ENCODE measurements around the gene NOTCH3. TPM values are rescaled to one million over a fixed set of nuclear protein-coding genes. Genes with fewer than 3 reads are reported as not detected.
A peak's percentile ranks its signal among the peaks of the same experiment; 100 is the strongest.

The NOTCH3 gene
- total RNA-seq, 5 donors from 2014 or later (not counting 1 experiment from before 2014, with no cell fraction given): 0.16 to 0.85 (median 0.48) TPM; not detected in 1

GRCh38 chr19:15213715-15214381, 13.1 kb upstream of the NOTCH3 start:
- ATAC-seq (replicated peaks in 1 of 4) (no peak), DNase-seq (no peak)
- H3K9me3 ChIP-seq: no peaks in the 10 kb centered on the region
- H3K27ac ChIP-seq (ENCODE audit: low read length): no peak overlapping the region
- ChIA-PET POLR2A (no interaction called here), CTCF (no interaction called here)
- H3K4me1 ChIP-seq (ENCODE audit: control insufficient read depth in 1 of 2, extremely low read depth in 1 of 2, insufficient read depth in 2 of 2, low read length in 2 of 2): no peaks in the 10 kb centered on the region
- no peak overlapping the region for H3K4me3 Mint-ChIP-seq
- peaks cover 0 to 9% of the 10 kb centered on the region in 2 experiments for H3K27me3 ChIP-seq (replicated peaks in 1 of 2; ENCODE audit: control insufficient read depth in 2 of 2, extremely low read depth in 1 of 2, insufficient read depth in 2 of 2, low read length in 1 of 2)
- no peaks in the 10 kb centered on the region for H3K4me1 Mint-ChIP-seq
- H3K27me3 Mint-ChIP-seq: peaks cover 0 to 1% of the 10 kb centered on the region in 2 donors
- H3K9me3 Mint-ChIP-seq: no peaks in the 10 kb centered on the region
- WGBS (ENCODE audit: insufficient coverage): 96% methylated on average over 13 of the region's 15 CpGs
- H3K27ac Mint-ChIP-seq: no peak overlapping the region
- H3K36me3 Mint-ChIP-seq: no peaks in the 10 kb centered on the region
- H3K4me3 ChIP-seq (ENCODE audit: control insufficient read depth in 1 of 2, extremely low read depth in 1 of 2, low read length in 1 of 2): no peak overlapping the region
- H3K36me3 ChIP-seq (ENCODE audit: control insufficient read depth in 2 of 2, extremely low read depth in 1 of 2, insufficient read depth in 1 of 2, low read length in 1 of 2): no peaks in the 10 kb centered on the region

- DNase-seq (no peak), ATAC-seq (replicated peaks in 1 of 4) (no peak)
- Mint-ChIP-seq H3K9me3 (no peaks in the 10 kb centered on the region), H3K4me3 (no peak overlapping the region), H3K27me3 (no peaks in the 10 kb centered on the region), H3K27ac (no peak overlapping the region), H3K4me1 (no peaks in the 10 kb centered on the region), H3K36me3 (no peaks in the 10 kb centered on the region)
- WGBS (ENCODE audit: insufficient coverage): 76% methylated on average over 2 of the region's 12 CpGs
- no peak overlapping the region for H3K4me3 ChIP-seq (ENCODE audit: control insufficient read depth in 1 of 2, extremely low read depth in 1 of 2, low read length in 1 of 2)
- no peaks in the 10 kb centered on the region for H3K9me3 ChIP-seq
- ChIA-PET POLR2A (no interaction called here), CTCF (no interaction called here)
- H3K27ac ChIP-seq (ENCODE audit: low read length): no peak overlapping the region
- no peaks in the 10 kb centered on the region for H3K4me1 ChIP-seq (ENCODE audit: control insufficient read depth in 1 of 2, extremely low read depth in 1 of 2, insufficient read depth in 2 of 2, low read length in 2 of 2)
- no peaks in the 10 kb centered on the region for H3K36me3 ChIP-seq (ENCODE audit: control insufficient read depth in 2 of 2, extremely low read depth in 1 of 2, insufficient read depth in 1 of 2, low read length in 1 of 2)
- H3K27me3 ChIP-seq (replicated peaks in 1 of 2; ENCODE audit: control insufficient read depth in 2 of 2, extremely low read depth in 1 of 2, insufficient read depth in 2 of 2, low read length in 1 of 2): peaks cover 0 to 13% of the 10 kb centered on the region in 2 experiments
Measured at GRCh38 chr19:15212711-15213110, 11.9 kb upstream of the NOTCH3 start.

- ChIA-PET CTCF (no interaction called here), POLR2A (no interaction called here)
- ATAC-seq (replicated peaks in 1 of 4) (no peak), DNase-seq (peak in 1 of 35 experiments; percentile 44)
- WGBS (ENCODE audit: insufficient coverage): 59% methylated on average over 5 of the region's 5 CpGs
- H3K9me3 Mint-ChIP-seq: no peaks in the 10 kb centered on the region
- H3K27me3 Mint-ChIP-seq: peaks cover 4 to 9% of the 10 kb centered on the region in 2 donors
- H3K4me1 ChIP-seq (ENCODE audit: control insufficient read depth in 1 of 2, extremely low read depth in 1 of 2, insufficient read depth in 2 of 2, low read length in 2 of 2): no peaks in the 10 kb centered on the region
- H3K36me3 Mint-ChIP-seq: no peaks in the 10 kb centered on the region
- H3K9me3 ChIP-seq: no peaks in the 10 kb centered on the region
- no peak overlapping the region for H3K4me3 Mint-ChIP-seq
- H3K36me3 ChIP-seq (ENCODE audit: control insufficient read depth in 2 of 2, extremely low read depth in 1 of 2, insufficient read depth in 1 of 2, low read length in 1 of 2): no peaks in the 10 kb centered on the region
- H3K4me1 Mint-ChIP-seq: no peaks in the 10 kb centered on the region
- peaks cover 0 to 20% of the 10 kb centered on the region in 2 experiments for H3K27me3 ChIP-seq (replicated peaks in 1 of 2; ENCODE audit: control insufficient read depth in 2 of 2, extremely low read depth in 1 of 2, insufficient read depth in 2 of 2, low read length in 1 of 2)
- H3K27ac ChIP-seq (ENCODE audit: low read length): no peak overlapping the region
- no peak overlapping the region for H3K4me3 ChIP-seq (ENCODE audit: control insufficient read depth in 1 of 2, extremely low read depth in 1 of 2, low read length in 1 of 2)
- H3K27ac Mint-ChIP-seq: no peak overlapping the region
Measured at GRCh38 chr19:15210323-15210781, 9.6 kb upstream of the NOTCH3 start.

- CTCF ChIA-PET: no interaction called here
- Mint-ChIP-seq H3K4me1 (peaks cover 15 to 26% (median 15%) of the 10 kb centered on the region in 3 donors), H3K4me3 (peak overlapping the region; percentile 59 to 72 (median 62)), H3K36me3 (no peaks in the 10 kb centered on the region), H3K9me3 (no peaks in the 10 kb centered on the region), H3K27me3 (peaks cover 40 to 61% of the 10 kb centered on the region in 2 donors), H3K27ac (peak overlapping the region in 1 of 2 donors; percentile 19)
- H3K4me3 ChIP-seq (ENCODE audit: control insufficient read depth in 1 of 2, extremely low read depth in 1 of 2, low read length in 1 of 2): peak overlapping the region in 1 of 2 donors; percentile 32
- DNase-seq (no peak), ATAC-seq (replicated peaks in 1 of 4) (no peak)
- H3K36me3 ChIP-seq (ENCODE audit: control insufficient read depth in 2 of 2, extremely low read depth in 1 of 2, insufficient read depth in 1 of 2, low read length in 1 of 2): no peaks in the 10 kb centered on the region
- WGBS (ENCODE audit: insufficient coverage): 90% methylated on average over 14 of the region's 18 CpGs
- peaks cover 0 to 62% of the 10 kb centered on the region in 2 experiments for H3K27me3 ChIP-seq (replicated peaks in 1 of 2; ENCODE audit: control insufficient read depth in 2 of 2, extremely low read depth in 1 of 2, insufficient read depth in 2 of 2, low read length in 1 of 2)
- peaks cover 0 to 14% of the 10 kb centered on the region in 2 experiments for H3K4me1 ChIP-seq (ENCODE audit: control insufficient read depth in 1 of 2, extremely low read depth in 1 of 2, insufficient read depth in 2 of 2, low read length in 2 of 2)
- POLR2A ChIA-PET: no interaction called here
- no peak overlapping the region for H3K27ac ChIP-seq (ENCODE audit: low read length)
- no peaks in the 10 kb centered on the region for H3K9me3 ChIP-seq
Measured at GRCh38 chr19:15201374-15202023, 704 bp upstream of the NOTCH3 start.

- Histone ChIP-seq H3K27me3 (replicated peaks in 1 of 2; ENCODE audit: control insufficient read depth in 2 of 2, extremely low read depth in 1 of 2, insufficient read depth in 2 of 2, low read length in 1 of 2) (peaks cover 0 to 75% of the 10 kb centered on the region in 2 experiments), H3K4me1 (ENCODE audit: control insufficient read depth in 1 of 2, extremely low read depth in 1 of 2, insufficient read depth in 2 of 2, low read length in 2 of 2) (peaks cover 0 to 22% of the 10 kb centered on the region in 2 experiments), H3K36me3 (ENCODE audit: control insufficient read depth in 2 of 2, extremely low read depth in 1 of 2, insufficient read depth in 1 of 2, low read length in 1 of 2) (no peaks in the 10 kb centered on the region), H3K4me3 (ENCODE audit: control insufficient read depth in 1 of 2, extremely low read depth in 1 of 2, low read length in 1 of 2) (peak overlapping the region; percentile 10 to 75), H3K9me3 (no peaks in the 10 kb centered on the region), H3K27ac (ENCODE audit: low read length) (no peak overlapping the region)
- Mint-ChIP-seq H3K9me3 (no peaks in the 10 kb centered on the region), H3K27ac (no peak overlapping the region), H3K4me1 (peaks cover 16 to 31% (median 18%) of the 10 kb centered on the region in 3 donors), H3K4me3 (peak overlapping the region; percentile 52 to 75 (median 57)), H3K36me3 (no peaks in the 10 kb centered on the region), H3K27me3 (peaks cover 39 to 63% of the 10 kb centered on the region in 2 donors)
- POLR2A ChIA-PET: no interaction called here
- CTCF ChIA-PET: no interaction called here
- ATAC-seq (replicated peaks in 1 of 4) (peak in 1 of 4 experiments; percentile 11), DNase-seq (no peak)
- 29% methylated on average over 30 of the region's 82 CpGs for WGBS (ENCODE audit: insufficient coverage)
Measured at GRCh38 chr19:15199661-15200552, 888 bp downstream of the NOTCH3 start.
